Measurements from ENCODE around the gene SCN8A.
"Not testable (repeated sequence)": the region's sequence is repeated elsewhere in the genome, so short reads cannot be mapped to it uniquely, and the experiment has no call there.

The SCN8A gene

DNA sequence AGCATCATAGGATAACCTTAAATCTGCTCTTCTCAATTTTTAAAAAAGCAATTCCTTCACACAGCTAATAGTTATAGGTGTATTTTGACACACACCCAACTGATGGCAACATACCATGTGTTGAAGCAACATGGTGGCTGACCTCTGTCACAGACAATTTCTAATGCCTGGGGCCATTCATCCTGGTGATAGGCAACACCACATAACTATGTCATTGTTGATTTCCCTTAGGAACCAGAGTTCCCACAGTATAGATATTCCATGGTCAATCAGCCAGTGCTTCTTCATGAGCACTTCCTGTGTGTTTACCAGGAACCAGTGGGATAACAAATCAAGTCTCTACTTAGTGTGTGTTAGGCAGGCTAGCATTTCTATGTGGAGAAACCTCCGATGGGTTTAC, 169.2 kb downstream of the SCN8A start:
- no peak for DNase-seq (ENCODE audit: low read depth in 2 of 2, low spot score in 1 of 2)

DNA sequence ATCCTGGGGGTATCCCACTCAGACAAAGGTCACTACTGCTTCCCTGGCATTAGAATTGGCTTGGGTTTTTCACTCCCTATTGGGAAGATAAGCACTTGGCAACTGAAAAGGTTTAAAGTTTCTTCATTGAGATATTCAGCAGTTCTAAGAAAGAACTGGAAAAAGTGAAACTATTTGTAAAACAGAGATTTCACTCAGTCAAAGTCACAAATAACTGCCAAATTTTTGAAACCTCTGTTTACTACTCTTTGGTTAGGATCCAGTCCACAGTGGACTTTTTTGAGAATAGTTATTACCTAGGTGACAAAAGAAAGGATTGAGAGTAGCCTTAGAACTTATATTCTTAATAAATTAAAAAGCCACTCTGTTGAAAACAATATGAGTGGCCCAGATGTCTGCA, 172.7 kb downstream of the SCN8A start:
- DNase-seq (ENCODE audit: low read depth in 2 of 2, low spot score in 1 of 2): no peak

DNA sequence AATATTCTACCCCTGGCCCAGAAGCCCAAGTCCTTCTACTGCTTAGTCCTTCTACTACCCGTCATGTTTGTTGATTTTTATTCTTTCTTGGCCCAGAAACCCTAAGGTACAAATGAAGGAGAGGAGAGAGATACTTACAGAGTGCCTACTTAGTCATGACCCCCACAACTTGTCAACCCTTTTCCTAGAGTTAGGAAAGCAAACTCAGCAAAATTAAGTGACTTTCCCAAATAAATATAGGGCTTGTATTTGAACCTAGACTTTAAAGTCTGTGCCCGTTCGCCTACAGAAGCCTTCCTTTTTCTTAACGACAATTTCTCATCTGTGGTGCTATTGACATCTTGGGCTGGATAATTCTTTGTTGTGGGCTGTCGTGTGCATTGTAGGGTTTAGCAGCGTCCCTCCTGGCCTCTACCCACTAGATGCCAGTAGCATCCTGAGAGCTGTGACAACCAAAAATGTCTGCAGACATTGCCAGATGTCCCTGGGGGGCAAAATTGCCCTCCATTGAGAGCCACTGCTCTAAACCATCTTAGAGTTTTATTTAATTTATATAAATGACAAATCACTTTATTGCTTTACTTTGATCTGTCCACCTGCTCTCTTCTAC, 175.1 kb downstream of the SCN8A start:
- DNase-seq (ENCODE audit: low read depth in 2 of 2, low spot score in 1 of 2): no peak

DNA sequence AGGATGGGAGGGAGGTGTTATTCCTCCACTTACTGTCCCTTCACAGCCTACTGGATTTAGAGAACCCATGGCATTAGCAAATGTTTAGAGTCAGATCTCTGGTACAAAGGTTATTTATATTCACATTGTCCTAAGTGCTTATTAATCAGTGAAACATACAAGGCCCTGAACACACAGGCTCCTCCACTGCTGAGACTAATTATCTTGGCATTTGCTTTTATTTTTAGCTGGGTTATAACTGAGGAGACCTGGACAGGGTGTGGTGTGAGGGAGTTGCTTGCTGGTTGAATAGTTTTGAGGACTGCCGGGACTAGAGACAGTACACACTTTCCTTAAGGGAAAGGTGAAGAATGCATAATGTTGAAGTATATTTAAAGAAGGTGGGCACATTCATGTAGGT, 180.0 kb downstream of the SCN8A start:
- DNase-seq (ENCODE audit: low read depth in 2 of 2, low spot score in 1 of 2): no peak

DNA sequence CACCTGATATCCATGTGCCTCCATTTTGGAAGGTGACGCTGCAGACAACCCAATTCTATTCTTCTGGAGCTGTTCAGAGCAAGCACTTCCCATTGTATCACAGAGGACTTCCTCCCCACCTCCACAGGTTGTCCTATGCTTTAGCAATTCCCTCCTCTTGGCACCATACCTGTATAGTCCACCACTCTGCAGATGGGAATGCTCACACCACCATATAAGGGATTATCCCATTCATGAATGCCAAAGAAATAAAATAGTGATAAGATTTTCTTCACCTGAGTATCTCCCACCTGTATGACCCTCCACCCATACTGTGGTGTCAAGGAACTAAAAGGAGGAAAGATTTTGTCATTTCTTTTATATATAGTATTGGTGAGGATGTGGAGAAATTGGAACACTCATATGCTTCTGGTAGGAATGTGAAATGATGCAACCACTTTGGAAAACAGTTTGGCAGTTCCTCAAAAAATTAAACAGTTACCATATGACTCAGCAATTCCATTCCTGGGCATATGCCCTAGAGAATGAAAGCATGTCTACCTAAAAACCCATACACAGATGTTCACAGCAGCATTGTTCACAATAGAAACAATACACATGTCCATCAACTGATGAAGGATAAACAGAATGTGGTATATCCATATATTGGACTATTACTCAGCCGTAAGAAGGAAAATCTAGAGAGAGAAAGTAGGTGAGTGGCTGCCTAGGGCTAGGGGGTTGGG, 182.3 kb downstream of the SCN8A start:
- no peak for DNase-seq (ENCODE audit: low read depth in 2 of 2, low spot score in 1 of 2)

DNA sequence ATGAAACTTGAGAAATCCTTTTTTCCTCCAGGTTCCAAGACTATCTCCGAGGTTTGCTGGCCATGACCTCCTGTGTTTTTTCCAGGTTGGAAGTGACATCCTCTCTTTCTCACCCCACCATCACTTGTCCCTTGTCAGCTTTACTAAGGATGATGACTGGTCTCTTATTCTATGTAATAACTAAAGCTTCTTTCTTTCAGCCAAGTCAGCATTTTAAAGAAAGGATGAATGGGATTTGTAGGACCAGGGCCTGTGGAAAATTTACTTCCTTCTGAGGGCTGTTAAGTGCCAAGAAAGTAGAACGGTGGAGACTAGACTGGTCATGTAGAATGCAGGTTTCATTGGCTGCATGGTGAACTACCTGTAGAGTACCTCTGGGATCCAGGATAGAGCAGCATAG, 183.9 kb downstream of the SCN8A start:
- DNase-seq (ENCODE audit: low read depth in 2 of 2, low spot score in 1 of 2): no peak

DNA sequence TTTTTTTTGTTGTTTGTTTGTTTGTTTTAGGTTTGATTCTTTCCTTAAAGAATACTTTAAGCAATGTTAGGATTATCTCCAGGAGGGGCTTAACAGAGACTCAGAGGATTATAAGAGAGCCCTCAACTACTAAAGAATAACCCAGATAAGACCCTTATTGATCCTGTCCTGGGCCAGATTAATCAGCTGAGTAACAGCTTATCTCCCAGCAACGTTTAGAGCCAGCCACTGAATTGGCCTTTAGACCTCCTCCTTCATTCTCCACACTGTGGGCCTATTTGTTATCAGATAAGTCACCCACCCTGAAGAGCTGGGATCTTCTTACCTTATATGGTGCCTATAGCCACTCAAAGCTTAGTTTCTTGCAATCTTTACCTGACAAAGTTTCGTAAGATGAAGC, 186.4 kb downstream of the SCN8A start:
- no peak for DNase-seq (ENCODE audit: low read depth in 2 of 2, low spot score in 1 of 2)

DNA sequence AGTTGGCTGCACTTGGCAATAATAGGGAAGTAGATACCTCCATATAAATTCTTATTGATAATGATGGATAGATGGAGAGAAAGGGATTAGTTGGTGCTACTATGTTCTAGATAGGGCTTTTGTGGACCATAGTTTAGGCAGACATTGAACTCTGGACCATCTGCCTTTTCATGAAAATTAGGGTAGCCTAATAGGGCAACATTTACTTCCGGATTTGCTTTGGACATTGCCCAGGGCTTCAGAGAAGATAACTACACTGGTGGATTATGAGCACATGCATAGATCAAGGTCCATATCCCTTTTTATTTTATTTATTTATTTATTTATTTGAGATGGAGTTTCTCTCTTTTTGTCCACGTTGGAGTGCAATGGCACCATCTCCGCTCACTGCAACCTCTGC, 186.9 kb downstream of the SCN8A start:
- no peak for DNase-seq (ENCODE audit: low read depth in 2 of 2, low spot score in 1 of 2)

DNA sequence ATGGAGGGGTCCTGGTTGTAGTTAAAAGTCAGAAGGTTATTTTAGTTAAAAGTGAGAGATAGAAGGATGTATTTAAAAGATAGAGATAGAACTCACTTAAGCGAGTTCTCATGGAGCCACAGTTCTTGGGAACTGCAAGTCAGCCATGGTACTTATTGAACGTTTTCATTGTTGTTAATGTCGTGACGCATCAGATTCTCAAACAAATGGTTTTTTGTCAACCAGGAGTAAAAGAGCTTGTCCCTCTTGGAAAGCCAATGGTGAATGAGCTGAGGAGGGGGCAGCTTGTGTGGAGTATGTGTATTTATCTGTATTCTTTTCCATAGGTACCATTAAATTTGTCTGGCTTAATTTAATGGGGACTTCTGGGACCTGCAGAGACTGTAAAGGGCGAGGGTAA, 188.8 kb downstream of the SCN8A start:
- no peak for DNase-seq (ENCODE audit: low read depth in 2 of 2, low spot score in 1 of 2)

DNA sequence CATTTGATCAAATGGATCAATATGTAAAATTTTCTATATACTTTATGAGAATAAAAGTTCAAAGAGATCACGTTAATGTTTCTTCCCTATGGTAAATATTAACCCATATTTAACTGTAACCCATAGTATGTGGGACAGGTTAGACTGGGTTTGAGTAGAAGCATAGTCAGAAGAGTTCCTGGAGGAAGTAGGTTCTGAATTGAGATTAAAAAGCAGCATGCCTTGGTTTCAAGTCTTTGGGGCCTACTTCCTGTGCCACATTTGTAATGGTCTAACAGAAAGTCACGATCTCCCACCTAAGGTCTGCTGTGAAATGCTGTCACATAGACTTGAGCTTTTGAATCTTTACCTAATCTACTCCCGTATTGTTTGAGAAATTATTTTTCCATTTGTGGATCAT, 193.7 kb downstream of the SCN8A start:
- DNase-seq (ENCODE audit: low read depth in 2 of 2, low spot score in 1 of 2): no peak

DNA sequence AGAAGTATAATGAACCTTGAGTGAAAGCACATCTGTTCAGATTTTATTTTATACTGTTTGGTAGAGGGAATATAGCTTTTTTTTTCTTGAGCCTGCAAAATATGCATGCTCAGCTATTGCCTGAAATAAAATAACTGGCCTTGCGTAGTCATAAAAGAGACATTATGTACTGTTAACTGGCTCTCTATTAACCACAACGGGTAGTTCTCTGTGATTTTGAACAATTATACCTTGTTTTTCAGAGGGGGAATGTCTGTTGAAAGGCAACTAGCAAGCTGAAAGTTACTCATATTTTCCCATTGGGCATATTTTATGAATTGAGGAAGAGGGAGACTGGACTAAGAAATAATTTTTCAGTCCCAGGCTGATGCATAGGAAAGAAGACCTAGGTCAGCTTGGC, 194.9 kb downstream of the SCN8A start:
- no peak for DNase-seq (ENCODE audit: low read depth in 2 of 2, low spot score in 1 of 2)

DNA sequence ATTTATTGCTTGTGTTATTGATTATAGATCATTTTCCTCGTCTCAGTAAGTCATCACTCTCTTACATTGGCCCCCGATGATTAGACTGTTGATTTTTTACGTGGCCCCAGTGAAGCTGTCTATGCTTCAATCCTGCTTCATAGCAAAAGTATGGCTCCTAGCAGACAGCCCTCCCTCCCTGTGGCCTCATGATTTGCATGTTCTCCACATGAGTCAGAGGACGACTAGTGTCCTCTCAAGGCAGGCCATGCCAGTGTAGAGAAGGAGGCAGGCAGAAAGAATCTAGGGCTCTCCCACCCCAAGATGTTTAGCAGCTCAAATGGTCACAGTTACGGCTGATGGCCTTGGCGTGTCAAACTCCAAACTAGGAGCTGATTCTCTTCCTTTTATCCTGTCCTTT, 197.8 kb downstream of the SCN8A start:
- DNase-seq (ENCODE audit: low read depth in 2 of 2, low spot score in 1 of 2): no peak

DNA sequence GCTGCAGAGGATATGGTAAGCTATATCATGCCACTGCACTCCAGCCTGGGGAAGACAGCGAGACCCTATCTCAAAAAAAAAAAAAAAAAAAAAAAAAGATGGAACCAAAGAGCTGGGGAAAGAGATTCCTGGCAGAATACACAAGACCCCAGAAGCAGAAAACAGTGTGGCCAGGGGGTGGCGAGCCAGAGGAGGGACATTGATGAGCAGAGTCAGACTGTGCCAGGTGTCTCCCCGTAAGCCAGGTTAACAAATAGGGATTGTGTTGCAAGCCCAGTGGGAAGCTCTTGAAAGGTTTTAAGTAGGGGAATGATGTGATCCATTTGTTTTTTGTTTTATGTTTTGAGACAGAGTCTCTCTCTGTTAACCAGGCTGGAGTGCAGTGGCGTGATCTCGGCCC, 201.4 kb downstream of the SCN8A start:
- no peak for DNase-seq (ENCODE audit: low read depth in 2 of 2, low spot score in 1 of 2)

DNA sequence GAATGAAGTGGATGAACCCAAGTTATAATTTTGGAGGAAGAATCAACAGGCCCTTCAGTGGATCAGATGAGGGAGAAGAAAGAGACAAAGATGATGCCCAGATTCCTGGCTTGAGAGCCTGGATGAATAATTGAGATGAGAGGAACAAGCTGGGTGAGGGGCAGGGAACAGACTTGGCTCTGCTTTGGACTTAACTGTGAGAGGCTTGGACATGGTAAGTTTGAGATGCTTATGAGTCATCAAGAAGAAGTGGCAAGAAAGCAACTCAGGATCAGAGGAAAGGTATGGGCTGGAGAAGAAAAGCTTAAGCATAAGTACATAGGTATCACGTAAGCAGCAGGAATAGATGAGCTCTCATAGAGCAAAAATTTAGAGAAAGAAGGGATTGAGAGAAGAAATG, 202.2 kb downstream of the SCN8A start:
- DNase-seq (ENCODE audit: low read depth in 2 of 2, low spot score in 1 of 2): no peak

DNA sequence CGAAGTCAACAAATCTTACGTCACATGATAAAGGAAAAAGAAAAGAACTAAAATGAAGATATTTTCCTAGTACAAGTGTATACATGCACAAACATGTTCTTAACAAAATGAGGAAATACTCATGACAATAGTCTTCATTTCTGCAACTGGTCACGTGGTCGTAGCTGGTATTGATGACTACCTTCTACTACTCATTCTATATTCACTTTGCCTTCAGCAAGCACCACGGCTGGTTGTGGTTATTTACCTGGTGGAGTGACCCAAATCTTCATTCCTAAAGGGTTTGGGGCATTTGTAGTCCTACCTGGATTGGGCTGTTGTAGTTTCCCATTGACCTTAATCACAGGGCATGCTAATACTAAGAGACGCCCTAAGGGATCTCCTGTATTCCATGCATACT, 206.3 kb downstream of the SCN8A start:
- DNase-seq (ENCODE audit: low read depth in 2 of 2, low spot score in 1 of 2): no peak

DNA sequence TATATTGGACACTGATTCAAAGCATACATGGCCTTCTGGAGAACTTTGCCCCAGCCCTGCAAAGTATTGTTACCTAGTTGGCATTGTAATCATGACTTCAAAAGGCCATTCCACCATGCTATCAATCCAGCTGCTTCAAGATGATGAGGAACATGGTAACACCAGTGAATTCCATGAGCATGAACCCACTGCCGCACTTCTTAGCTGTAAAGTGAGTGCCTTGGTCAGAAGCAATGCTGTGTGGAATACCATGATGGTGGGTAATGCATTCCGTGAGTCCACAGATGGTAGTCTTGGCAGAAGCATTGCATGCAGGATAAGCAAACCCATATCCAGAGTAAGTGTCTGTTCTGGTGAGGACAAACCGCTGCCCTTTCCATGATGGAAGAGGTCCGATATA, 207.0 kb downstream of the SCN8A start:
- DNase-seq (ENCODE audit: low read depth in 2 of 2, low spot score in 1 of 2): not testable (repeated sequence)

DNA sequence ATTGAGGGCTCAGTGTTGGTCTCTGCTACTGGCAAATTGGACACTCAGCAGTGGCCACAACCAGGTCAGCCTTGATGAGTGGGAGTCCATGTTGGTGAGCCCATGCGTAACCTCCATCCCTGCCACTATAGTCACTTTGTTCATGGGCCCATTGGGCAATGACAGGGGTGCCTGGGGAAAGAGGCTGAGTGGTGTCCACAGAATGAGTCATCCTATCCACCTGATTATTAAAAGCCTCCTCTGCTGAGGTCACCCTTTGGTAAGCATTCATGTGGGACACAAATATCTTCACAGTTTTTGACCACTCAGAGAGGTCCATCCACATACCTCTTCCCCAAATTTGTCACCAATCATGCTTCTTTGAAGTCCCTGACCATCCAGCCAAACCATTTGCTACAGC, 207.5 kb downstream of the SCN8A start:
- no peak for DNase-seq (ENCODE audit: low read depth in 2 of 2, low spot score in 1 of 2)

DNA sequence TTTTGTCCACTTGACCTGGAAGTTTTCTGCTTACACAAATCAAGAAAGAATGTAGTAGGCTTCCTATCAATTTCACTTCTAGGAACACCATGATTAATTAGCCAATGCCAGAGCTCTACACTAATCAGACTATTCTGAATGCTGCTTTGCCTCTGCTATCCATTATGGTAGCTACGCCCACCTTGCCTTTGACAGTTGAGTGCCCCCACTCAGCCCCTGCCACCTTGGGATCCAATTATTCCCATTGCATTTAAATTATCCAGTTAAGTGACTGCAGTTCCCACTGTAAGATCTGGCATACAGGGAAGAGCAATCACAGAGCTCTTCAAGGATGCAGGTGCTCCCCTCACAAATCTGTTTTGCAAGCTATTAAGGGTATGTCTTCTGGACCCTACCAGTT, 210.0 kb downstream of the SCN8A start:
- no peak for DNase-seq (ENCODE audit: low read depth in 2 of 2, low spot score in 1 of 2)

DNA sequence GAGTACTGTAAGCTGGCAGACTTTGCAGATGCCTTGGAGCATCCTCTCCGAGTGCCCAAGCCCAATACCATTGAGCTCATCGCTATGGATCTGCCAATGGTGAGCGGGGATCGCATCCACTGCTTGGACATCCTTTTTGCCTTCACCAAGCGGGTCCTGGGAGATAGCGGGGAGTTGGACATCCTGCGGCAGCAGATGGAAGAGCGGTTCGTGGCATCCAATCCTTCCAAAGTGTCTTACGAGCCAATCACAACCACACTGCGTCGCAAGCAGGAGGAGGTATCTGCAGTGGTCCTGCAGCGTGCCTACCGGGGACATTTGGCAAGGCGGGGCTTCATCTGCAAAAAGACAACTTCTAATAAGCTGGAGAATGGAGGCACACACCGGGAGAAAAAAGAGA, 215.9 kb downstream of the SCN8A start:
- DNase-seq (ENCODE audit: low read depth in 2 of 2, low spot score in 1 of 2): no peak

DNA sequence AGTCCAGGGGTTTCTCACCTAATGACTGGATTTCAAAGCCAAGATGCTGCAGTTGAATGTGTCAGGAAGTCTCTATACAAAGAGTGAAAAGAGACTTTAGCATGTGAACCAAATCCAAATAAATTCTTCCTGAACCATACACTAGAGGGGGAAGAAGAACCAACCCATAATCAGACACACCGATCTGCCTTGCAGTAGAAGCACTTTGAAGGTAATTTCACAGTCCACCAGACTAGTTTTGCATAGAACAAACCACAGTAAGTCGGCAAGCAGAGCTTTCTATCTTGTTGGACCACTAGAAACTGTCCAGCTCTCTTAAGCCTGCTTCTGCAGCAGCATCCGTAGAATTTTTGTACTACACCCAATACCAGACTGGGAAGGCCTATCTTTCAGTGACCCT, 218.2 kb downstream of the SCN8A start:
- no peak for DNase-seq (ENCODE audit: low read depth in 2 of 2, low spot score in 1 of 2)

DNA sequence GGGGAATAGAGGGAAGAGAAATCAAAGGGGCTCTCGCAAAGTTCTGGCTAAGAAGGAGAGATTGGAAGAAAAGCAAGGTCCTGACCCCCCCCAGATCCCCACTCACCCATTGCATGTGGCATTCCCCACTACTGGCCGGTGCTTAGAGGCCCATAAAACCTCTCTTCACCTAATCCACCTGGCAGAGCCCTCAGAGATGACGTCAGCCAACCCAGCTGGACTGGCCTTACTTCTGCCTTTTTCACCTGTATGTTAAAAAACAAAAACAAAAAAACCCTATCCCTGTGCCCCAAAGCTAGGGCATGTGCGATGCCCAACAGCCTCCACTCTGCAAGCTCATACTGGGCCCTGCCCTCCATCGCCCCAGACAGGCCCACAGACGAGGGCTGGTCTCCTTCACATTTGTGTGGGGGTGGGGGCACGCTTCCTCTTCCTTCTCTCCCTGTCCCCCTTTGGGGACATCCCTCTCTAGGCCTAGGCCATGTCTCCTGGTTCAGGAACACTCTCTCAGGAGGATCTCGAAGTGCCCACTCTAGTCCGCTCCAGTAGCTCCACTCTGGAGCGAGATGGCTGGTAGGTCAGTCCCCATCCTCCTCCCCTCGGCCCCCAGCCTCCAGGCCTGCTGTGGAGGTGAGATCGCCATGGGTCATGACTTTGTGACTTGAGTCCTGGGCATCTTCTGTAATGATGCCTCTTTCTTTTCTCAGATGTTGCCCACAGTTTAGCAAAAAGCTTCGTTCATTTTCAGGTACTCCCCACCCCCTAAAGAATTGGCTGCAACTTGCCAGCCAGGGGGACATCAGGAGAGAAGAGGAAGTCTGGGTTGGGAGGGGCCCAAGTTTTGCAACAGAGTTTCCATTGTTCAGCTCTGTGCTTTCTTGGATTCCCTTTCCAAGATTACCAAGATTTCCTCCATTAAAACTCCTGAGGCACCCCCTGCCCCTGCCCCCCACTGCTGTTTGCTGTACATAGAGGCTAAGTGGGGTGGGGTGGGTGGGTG, 220.5 kb downstream of the SCN8A start:
- DNase-seq (ENCODE audit: low read depth in 2 of 2, low spot score in 1 of 2): no peak

DNA sequence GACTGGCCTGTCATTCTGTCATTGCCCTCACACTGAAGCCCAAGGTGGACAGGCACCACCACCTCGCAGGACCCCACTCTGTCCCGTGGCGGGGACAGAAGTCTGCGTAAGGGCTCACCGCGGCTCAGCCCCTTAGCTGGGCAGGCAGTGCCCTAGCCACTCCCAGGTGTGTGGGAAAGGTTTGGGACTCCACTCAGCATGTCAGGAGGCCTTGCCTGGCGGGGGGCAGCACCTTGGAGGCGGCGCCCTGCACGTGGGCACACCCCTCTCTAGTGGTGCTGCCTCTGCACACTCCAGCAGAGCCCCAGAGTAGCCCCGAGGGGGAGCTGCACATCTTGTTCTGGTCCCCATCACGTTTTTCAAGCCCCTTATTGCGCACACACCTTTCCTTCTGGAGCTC, 221.8 kb downstream of the SCN8A start:
- DNase-seq (ENCODE audit: low read depth in 2 of 2, low spot score in 1 of 2): no peak

All from stimulated activated CD8-positive, alpha-beta memory T cell treated with anti-CD3 and anti-CD28 coated beads, Interleukin-4, amount 100 ng/mL, for 1 hour (primary cell).